WTC11 (cell line): ENCODE results near the gene TET1. TPM values are rescaled to one million over a fixed set of nuclear protein-coding genes. Genes with fewer than 3 reads are reported as not detected.

Experiments used
- ATAC-seq: fragments of 200-7000 bp; cut with Tn5 transposase; 2 replicates; pipeline ENCODE4 v1.10.0; 2021; ENCODE audit warnings: mild to moderate bottlenecking, moderate library complexity
- CTCF ChIA-PET: fragments of 300-600 bp; sonication (Branson Sonifier 250); formaldehyde crosslinking; loops from one replicate; lab custom pipeline; 2021; ENCODE audit warnings: antibody characterized with exemption; lab: Charles Lee
- POLR2A ChIA-PET: fragments of 350-600 bp; sonication (Branson Sonifier 250); formaldehyde crosslinking; loops from one replicate; lab custom pipeline; 2021; ENCODE audit warnings: antibody characterized with exemption; lab: Charles Lee
- DNase-seq: peaks from one replicate; pipeline ENCODE4 v3.0.0; 2021; ENCODE audit warnings: low spot score
- H3K27ac Mint-ChIP-seq: 2 replicates; pipeline ENCODE4 v1.8.0; 2021; ENCODE audit warnings: mixed read lengths
- H3K27me3 Mint-ChIP-seq: 2 replicates; pipeline ENCODE4 v1.8.0; 2021; ENCODE audit warnings: low read depth, mild to moderate bottlenecking, moderate library complexity, mixed read lengths
- H3K36me3 Mint-ChIP-seq: 2 replicates; pipeline ENCODE4 v1.8.0; 2021; ENCODE audit warnings: mixed read lengths
- H3K4me1 Mint-ChIP-seq: 2 replicates; pipeline ENCODE4 v1.8.0; 2022; ENCODE audit warnings: mixed read lengths
- H3K4me3 Mint-ChIP-seq: 2 replicates; pipeline ENCODE4 v1.8.0; 2021; ENCODE audit warnings: mild to moderate bottlenecking, moderate library complexity, mixed read lengths
- H3K9me3 Mint-ChIP-seq: 2 replicates; pipeline ENCODE4 v1.8.0; 2021; ENCODE audit warnings: mixed read lengths
- CREM ChIP-seq: sonication (generic); formaldehyde crosslinking; IDR thresholded peaks from 2 replicates; pipeline ENCODE4 v1.8.1; 2022; ENCODE audit warnings: mild to moderate bottlenecking, missing genetic modification reagents, moderate library complexity
- ETV6 ChIP-seq: sonication (generic); formaldehyde crosslinking; IDR thresholded peaks from 2 replicates; pipeline ENCODE4 v1.8.1; 2022; ENCODE audit warnings: mild to moderate bottlenecking, missing genetic modification reagents
- FOXK1 ChIP-seq: sonication (generic); formaldehyde crosslinking; IDR thresholded peaks from 2 replicates; pipeline ENCODE4 v1.8.0; 2022; ENCODE audit warnings: mild to moderate bottlenecking, moderate library complexity, missing genetic modification reagents
- JAZF1 ChIP-seq: fragments of 250-450 bp; sonication (Bioruptor Pico); IDR thresholded peaks from 2 replicates; pipeline ENCODE4 v1.9.0; 2021; ENCODE audit warnings: moderate library complexity, mild to moderate bottlenecking, inconsistent platforms
- NFATC4 ChIP-seq: fragments of 250-450 bp; sonication (Bioruptor Pico); IDR thresholded peaks from 2 replicates; pipeline ENCODE4 v1.9.0; 2021; ENCODE audit warnings: mild to moderate bottlenecking
- RELA ChIP-seq: sonication (generic); formaldehyde crosslinking; IDR thresholded peaks from 2 replicates; pipeline ENCODE4 v1.8.1; 2022; ENCODE audit warnings: missing genetic modification reagents, mild to moderate bottlenecking, borderline replicate concordance
- SMAD4 ChIP-seq: sonication (generic); formaldehyde crosslinking; IDR thresholded peaks from 2 replicates; pipeline ENCODE4 v1.8.0; 2022; ENCODE audit warnings: mild to moderate bottlenecking, missing genetic modification reagents
- SP1 ChIP-seq: sonication (generic); formaldehyde crosslinking; conservative IDR thresholded peaks from 2 replicates; pipeline ENCODE4 v1.8.1; 2022; ENCODE audit warnings: missing genetic modification reagents
- ZNF121 ChIP-seq: sonication (generic); formaldehyde crosslinking; IDR thresholded peaks from 2 replicates; pipeline ENCODE4 v1.8.0; 2023; ENCODE audit warnings: missing genetic modification reagents
- ZNF138 ChIP-seq: sonication (generic); formaldehyde crosslinking; conservative IDR thresholded peaks from 2 replicates; pipeline ENCODE4 v1.8.1; 2022; ENCODE audit warnings: mild to moderate bottlenecking, moderate library complexity, missing genetic modification reagents
- ZNF232 ChIP-seq: sonication (generic); formaldehyde crosslinking; IDR thresholded peaks from 2 replicates; pipeline ENCODE4 v1.8.0; 2022; ENCODE audit warnings: mild to moderate bottlenecking, missing genetic modification reagents
- total RNA-seq: library from RNA; stranded (reverse); gene quantifications from 3 replicates; pipeline ENCODE4 v1.2.3, GENCODE V29; 2021
- TF ChIP-seq, protein P1 (sequence below): sonication (generic); formaldehyde crosslinking; IDR thresholded peaks from 2 replicates; pipeline ENCODE4 v1.8.0; 2022; ENCODE audit warnings: missing genetic modification reagents
- TF ChIP-seq, protein P2 (sequence below): sonication (generic); formaldehyde crosslinking; IDR thresholded peaks from 2 replicates; pipeline ENCODE4 v1.8.1; 2023; ENCODE audit warnings: mild to moderate bottlenecking, missing genetic modification reagents, moderate library complexity
- TF ChIP-seq, protein P3 (sequence below): fragments of 250-450 bp; sonication (Bioruptor Pico); IDR thresholded peaks from 2 replicates; pipeline ENCODE4 v1.9.0; 2021; ENCODE audit warnings: mild to moderate bottlenecking, borderline replicate concordance
- TF ChIP-seq, protein P4 (sequence below): sonication (generic); formaldehyde crosslinking; IDR thresholded peaks from 2 replicates; pipeline ENCODE4 v1.8.1; 2022; ENCODE audit warnings: mild to moderate bottlenecking, missing genetic modification reagents, moderate library complexity, borderline replicate concordance
- TF ChIP-seq, protein P5 (sequence below): sonication (generic); formaldehyde crosslinking; IDR thresholded peaks from 2 replicates; pipeline ENCODE4 v1.8.0; 2023; ENCODE audit warnings: missing genetic modification reagents
- TF ChIP-seq, protein P6 (sequence below): sonication (generic); formaldehyde crosslinking; IDR thresholded peaks from 2 replicates; pipeline ENCODE4 v1.8.1; 2022; ENCODE audit warnings: missing genetic modification reagents, borderline replicate concordance
- TF ChIP-seq, protein P7 (sequence below): sonication (generic); formaldehyde crosslinking; IDR thresholded peaks from 2 replicates; pipeline ENCODE4 v1.8.1; 2023; ENCODE audit warnings: mild to moderate bottlenecking, missing genetic modification reagents

TET1 gene
- total RNA-seq, 1 experiment from 2014 or later, result 71.4 TPM

DNA sequence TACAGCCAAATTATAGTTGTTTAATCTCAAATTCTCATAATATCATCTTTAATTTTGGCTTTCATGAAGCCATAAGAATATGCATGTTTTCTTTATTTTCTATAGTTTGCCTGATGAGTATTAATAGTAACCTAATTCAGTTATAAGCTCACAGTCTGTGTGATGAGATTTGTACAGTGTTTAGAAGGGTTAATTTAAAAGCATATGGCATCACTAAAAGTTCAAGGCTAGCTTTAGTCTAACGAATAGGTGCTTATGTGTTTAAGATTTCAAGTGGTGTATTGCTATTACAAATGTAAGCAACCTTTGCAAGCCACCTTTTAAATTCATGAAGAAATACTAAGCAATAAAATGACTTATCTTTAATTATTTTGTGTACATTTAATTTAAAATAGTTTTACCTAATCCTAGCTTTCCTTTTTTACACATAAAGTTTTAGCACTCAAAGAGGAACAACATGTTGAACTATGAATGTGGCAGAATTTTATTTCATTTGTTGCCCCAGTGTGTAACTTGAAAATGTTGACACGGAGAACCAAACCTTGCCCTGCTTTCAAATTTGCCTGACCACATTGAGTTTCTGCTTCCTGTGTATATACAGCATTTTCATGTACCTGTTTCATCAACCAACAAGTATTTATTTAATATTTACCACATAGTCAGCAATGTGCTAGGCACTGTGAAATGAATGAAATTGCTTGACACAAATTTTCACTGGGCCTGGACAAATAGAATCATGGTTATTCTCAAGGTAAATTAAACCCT, 41.5 kb downstream of the TET1 start (continued):
- TF ChIP-seq, protein P1, sequence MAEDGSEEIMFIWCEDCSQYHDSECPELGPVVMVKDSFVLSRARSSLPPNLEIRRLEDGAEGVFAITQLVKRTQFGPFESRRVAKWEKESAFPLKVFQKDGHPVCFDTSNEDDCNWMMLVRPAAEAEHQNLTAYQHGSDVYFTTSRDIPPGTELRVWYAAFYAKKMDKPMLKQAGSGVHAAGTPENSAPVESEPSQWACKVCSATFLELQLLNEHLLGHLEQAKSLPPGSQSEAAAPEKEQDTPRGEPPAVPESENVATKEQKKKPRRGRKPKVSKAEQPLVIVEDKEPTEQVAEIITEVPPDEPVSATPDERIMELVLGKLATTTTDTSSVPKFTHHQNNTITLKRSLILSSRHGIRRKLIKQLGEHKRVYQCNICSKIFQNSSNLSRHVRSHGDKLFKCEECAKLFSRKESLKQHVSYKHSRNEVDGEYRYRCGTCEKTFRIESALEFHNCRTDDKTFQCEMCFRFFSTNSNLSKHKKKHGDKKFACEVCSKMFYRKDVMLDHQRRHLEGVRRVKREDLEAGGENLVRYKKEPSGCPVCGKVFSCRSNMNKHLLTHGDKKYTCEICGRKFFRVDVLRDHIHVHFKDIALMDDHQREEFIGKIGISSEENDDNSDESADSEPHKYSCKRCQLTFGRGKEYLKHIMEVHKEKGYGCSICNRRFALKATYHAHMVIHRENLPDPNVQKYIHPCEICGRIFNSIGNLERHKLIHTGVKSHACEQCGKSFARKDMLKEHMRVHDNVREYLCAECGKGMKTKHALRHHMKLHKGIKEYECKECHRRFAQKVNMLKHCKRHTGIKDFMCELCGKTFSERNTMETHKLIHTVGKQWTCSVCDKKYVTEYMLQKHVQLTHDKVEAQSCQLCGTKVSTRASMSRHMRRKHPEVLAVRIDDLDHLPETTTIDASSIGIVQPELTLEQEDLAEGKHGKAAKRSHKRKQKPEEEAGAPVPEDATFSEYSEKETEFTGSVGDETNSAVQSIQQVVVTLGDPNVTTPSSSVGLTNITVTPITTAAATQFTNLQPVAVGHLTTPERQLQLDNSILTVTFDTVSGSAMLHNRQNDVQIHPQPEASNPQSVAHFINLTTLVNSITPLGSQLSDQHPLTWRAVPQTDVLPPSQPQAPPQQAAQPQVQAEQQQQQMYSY (CRISPR knock-in tag), result no peak
- TF ChIP-seq, protein P2, sequence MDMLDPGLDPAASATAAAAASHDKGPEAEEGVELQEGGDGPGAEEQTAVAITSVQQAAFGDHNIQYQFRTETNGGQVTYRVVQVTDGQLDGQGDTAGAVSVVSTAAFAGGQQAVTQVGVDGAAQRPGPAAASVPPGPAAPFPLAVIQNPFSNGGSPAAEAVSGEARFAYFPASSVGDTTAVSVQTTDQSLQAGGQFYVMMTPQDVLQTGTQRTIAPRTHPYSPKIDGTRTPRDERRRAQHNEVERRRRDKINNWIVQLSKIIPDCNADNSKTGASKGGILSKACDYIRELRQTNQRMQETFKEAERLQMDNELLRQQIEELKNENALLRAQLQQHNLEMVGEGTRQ (CRISPR knock-in tag), result no peak
- TF ChIP-seq, protein P3, sequence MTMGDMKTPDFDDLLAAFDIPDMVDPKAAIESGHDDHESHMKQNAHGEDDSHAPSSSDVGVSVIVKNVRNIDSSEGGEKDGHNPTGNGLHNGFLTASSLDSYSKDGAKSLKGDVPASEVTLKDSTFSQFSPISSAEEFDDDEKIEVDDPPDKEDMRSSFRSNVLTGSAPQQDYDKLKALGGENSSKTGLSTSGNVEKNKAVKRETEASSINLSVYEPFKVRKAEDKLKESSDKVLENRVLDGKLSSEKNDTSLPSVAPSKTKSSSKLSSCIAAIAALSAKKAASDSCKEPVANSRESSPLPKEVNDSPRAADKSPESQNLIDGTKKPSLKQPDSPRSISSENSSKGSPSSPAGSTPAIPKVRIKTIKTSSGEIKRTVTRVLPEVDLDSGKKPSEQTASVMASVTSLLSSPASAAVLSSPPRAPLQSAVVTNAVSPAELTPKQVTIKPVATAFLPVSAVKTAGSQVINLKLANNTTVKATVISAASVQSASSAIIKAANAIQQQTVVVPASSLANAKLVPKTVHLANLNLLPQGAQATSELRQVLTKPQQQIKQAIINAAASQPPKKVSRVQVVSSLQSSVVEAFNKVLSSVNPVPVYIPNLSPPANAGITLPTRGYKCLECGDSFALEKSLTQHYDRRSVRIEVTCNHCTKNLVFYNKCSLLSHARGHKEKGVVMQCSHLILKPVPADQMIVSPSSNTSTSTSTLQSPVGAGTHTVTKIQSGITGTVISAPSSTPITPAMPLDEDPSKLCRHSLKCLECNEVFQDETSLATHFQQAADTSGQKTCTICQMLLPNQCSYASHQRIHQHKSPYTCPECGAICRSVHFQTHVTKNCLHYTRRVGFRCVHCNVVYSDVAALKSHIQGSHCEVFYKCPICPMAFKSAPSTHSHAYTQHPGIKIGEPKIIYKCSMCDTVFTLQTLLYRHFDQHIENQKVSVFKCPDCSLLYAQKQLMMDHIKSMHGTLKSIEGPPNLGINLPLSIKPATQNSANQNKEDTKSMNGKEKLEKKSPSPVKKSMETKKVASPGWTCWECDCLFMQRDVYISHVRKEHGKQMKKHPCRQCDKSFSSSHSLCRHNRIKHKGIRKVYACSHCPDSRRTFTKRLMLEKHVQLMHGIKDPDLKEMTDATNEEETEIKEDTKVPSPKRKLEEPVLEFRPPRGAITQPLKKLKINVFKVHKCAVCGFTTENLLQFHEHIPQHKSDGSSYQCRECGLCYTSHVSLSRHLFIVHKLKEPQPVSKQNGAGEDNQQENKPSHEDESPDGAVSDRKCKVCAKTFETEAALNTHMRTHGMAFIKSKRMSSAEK, result no peak
- TF ChIP-seq ZNF138, result no peak
- TF ChIP-seq, all 79 proteins: peak for 0

DNA sequence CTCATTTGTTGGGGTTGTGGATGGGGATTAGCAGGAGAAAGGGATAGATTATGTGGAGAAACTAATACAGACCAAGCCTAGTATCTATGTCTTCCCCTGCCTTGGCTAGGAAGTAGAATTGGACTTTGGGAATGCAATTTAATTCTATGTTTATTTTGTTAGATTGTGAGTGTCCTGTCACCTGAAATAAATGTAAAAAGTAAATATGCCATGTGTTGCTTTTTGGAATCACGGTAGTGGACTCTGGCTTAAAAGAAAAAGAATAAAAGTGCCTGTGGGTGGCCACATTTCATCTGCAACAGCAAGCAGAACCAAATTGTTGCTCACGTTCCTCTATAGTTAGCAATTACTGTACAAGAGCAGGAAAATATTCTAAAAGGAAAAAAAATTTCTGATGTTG, 42.3 kb downstream of the TET1 start:
- POLR2A ChIA-PET, result no interaction called here
- DNase-seq (no peak), ATAC-seq (no peak)
- H3K27ac Mint-ChIP-seq, result peak overlapping the region; percentile 50
- no peaks in the 10 kb centered on the region for H3K27me3 Mint-ChIP-seq
- CTCF ChIA-PET, result interaction anchor here (0.6 to 2.6 kb wide), 2 partner anchors 52 to 1265 kb away, joined by 3 to 11 read pairs; no protein-coding TSS in a partner anchor
- H3K36me3 Mint-ChIP-seq, result peaks cover 23% of the 10 kb centered on the region
- no peak overlapping the region for H3K4me3 Mint-ChIP-seq
- H3K4me1 Mint-ChIP-seq, result peaks cover 66% of the 10 kb centered on the region
- no peaks in the 10 kb centered on the region for H3K9me3 Mint-ChIP-seq
- TF ChIP-seq SMAD4 (CRISPR knock-in tag), result no peak
- TF ChIP-seq JAZF1 (CRISPR knock-in tag), result no peak
- TF ChIP-seq CREM (CRISPR knock-in tag), result no peak
- TF ChIP-seq, protein P4, sequence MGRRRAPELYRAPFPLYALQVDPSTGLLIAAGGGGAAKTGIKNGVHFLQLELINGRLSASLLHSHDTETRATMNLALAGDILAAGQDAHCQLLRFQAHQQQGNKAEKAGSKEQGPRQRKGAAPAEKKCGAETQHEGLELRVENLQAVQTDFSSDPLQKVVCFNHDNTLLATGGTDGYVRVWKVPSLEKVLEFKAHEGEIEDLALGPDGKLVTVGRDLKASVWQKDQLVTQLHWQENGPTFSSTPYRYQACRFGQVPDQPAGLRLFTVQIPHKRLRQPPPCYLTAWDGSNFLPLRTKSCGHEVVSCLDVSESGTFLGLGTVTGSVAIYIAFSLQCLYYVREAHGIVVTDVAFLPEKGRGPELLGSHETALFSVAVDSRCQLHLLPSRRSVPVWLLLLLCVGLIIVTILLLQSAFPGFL (CRISPR knock-in tag), result no peak
- TF ChIP-seq, protein P5, sequence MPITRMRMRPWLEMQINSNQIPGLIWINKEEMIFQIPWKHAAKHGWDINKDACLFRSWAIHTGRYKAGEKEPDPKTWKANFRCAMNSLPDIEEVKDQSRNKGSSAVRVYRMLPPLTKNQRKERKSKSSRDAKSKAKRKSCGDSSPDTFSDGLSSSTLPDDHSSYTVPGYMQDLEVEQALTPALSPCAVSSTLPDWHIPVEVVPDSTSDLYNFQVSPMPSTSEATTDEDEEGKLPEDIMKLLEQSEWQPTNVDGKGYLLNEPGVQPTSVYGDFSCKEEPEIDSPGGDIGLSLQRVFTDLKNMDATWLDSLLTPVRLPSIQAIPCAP (CRISPR knock-in tag), result no peak
- TF ChIP-seq, protein P6, sequence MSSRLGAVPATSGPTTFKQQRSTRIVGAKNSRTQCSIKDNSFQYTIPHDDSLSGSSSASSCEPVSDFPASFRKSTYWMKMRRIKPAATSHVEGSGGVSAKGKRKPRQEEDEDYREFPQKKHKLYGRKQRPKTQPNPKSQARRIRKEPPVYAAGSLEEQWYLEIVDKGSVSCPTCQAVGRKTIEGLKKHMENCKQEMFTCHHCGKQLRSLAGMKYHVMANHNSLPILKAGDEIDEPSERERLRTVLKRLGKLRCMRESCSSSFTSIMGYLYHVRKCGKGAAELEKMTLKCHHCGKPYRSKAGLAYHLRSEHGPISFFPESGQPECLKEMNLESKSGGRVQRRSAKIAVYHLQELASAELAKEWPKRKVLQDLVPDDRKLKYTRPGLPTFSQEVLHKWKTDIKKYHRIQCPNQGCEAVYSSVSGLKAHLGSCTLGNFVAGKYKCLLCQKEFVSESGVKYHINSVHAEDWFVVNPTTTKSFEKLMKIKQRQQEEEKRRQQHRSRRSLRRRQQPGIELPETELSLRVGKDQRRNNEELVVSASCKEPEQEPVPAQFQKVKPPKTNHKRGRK (CRISPR knock-in tag), result no peak
- TF ChIP-seq, protein P7, sequence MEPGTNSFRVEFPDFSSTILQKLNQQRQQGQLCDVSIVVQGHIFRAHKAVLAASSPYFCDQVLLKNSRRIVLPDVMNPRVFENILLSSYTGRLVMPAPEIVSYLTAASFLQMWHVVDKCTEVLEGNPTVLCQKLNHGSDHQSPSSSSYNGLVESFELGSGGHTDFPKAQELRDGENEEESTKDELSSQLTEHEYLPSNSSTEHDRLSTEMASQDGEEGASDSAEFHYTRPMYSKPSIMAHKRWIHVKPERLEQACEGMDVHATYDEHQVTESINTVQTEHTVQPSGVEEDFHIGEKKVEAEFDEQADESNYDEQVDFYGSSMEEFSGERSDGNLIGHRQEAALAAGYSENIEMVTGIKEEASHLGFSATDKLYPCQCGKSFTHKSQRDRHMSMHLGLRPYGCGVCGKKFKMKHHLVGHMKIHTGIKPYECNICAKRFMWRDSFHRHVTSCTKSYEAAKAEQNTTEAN (CRISPR knock-in tag), result no peak
- no peak for TF ChIP-seq ETV6
- TF ChIP-seq FOXK1 (CRISPR knock-in tag), result no peak
- TF ChIP-seq RELA (CRISPR knock-in tag), result no peak
- no peak for TF ChIP-seq SP1 (CRISPR knock-in tag)
- no peak for TF ChIP-seq ZNF121 (CRISPR knock-in tag)
- no peak for TF ChIP-seq NFATC4 (CRISPR knock-in tag)
- no peak for TF ChIP-seq ZNF232
